T-helper 1 cell treated with Interleukin-12 subunit alpha and Interleukin-12 subunit beta and Interleukin-4 antibody, amounts not matched to agents 30 μg/mL and 1 μg/mL, for 36 hours (primary cell): ENCODE results near the gene SLC7A6OS.

Experiments
- H3K27ac Mint-ChIP-seq: one replicate; pipeline ENCODE4 v1.8.0; 2021; ENCODE audit warnings: mild to moderate bottlenecking, mixed read lengths
- H3K27me3 Mint-ChIP-seq: one replicate; pipeline ENCODE4 v1.8.0; 2021; ENCODE audit warnings: low read depth, mixed read lengths
- H3K36me3 Mint-ChIP-seq: one replicate; pipeline ENCODE4 v1.8.0; 2021; ENCODE audit warnings: low read depth, mixed read lengths
- H3K4me1 Mint-ChIP-seq: one replicate; pipeline ENCODE4 v1.8.0; 2021; ENCODE audit warnings: low read depth, mixed read lengths
- H3K4me3 Mint-ChIP-seq: one replicate; pipeline ENCODE4 v1.8.0; 2021; ENCODE audit warnings: mild to moderate bottlenecking, moderate library complexity, mixed read lengths
- H3K9me3 Mint-ChIP-seq: one replicate; pipeline ENCODE4 v1.8.0; 2021; ENCODE audit warnings: mixed read lengths

SLC7A6OS gene

DNA sequence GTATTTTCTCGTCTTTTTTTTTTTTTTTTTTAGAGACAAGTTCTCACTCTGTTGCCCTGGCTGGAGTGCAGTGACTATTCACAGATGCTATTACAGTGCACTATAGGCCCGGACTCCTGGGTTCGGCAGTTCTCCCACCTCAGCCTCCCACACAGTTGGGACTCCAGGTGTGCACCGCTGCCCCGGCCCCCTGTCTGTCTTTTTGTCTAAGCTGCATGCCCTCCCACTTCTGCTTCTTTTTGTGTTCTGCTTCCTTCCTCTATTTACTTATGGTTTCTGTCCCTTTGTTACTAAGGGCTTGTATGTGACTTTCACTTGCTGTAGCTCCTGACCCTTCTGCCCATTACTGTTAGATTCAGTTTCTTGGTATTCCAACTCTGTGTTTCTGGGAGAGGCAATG, 25.9 kb downstream of the SLC7A6OS start:
- peak overlapping the region; percentile 80 for H3K4me3 Mint-ChIP-seq
- peaks cover 54% of the 10 kb centered on the region for H3K36me3 Mint-ChIP-seq
- H3K9me3 Mint-ChIP-seq, result no peaks in the 10 kb centered on the region
- peak overlapping the region; percentile 89 for H3K27ac Mint-ChIP-seq
- no peaks in the 10 kb centered on the region for H3K27me3 Mint-ChIP-seq
- peaks cover 76% of the 10 kb centered on the region for H3K4me1 Mint-ChIP-seq

- Mint-ChIP-seq H3K4me1 (peaks cover 74% of the 10 kb centered on the region), H3K27me3 (no peaks in the 10 kb centered on the region), H3K9me3 (no peaks in the 10 kb centered on the region), H3K27ac (peak overlapping the region; percentile 89), H3K4me3 (peak overlapping the region; percentile 80), H3K36me3 (peaks cover 56% of the 10 kb centered on the region)
These were observed 26.7 kb downstream of the SLC7A6OS start for GRCh38 chr16:68283801-68284598.

GRCh38 chr16:68283346-68283745, 27.4 kb downstream of the SLC7A6OS start:
- peaks cover 56% of the 10 kb centered on the region for H3K36me3 Mint-ChIP-seq
- H3K27ac Mint-ChIP-seq, result peak overlapping the region; percentile 89
- H3K4me3 Mint-ChIP-seq, result peak overlapping the region; percentile 80
- no peaks in the 10 kb centered on the region for H3K27me3 Mint-ChIP-seq
- no peaks in the 10 kb centered on the region for H3K9me3 Mint-ChIP-seq
- H3K4me1 Mint-ChIP-seq, result peaks cover 74% of the 10 kb centered on the region

DNA sequence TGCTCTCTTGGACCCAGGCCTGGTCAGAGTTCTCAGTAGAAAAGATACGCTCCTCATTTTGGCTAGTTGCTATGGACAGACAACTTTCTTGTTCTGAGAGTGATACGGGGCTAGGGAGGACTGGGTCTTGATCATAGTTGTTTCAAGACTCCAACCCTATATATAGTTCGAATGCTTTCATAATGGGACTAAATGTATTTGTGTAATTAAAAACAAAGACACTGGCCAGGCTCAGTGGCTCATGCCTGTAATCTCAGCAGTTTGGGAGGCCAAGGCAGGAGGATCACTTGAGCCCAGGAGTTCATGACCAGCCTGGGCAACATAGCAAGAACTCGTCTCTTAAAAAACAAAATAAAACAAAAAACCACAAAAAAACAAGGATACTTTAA, 28.7 kb downstream of the SLC7A6OS start:
- peaks cover 62% of the 10 kb centered on the region for H3K4me1 Mint-ChIP-seq
- H3K27ac Mint-ChIP-seq, result peak overlapping the region; percentile 86
- H3K9me3 Mint-ChIP-seq, result no peaks in the 10 kb centered on the region
- peak overlapping the region; percentile 64 for H3K4me3 Mint-ChIP-seq
- H3K36me3 Mint-ChIP-seq, result peaks cover 45% of the 10 kb centered on the region
- no peaks in the 10 kb centered on the region for H3K27me3 Mint-ChIP-seq

- Mint-ChIP-seq H3K27me3 (no peaks in the 10 kb centered on the region), H3K36me3 (peaks cover 44% of the 10 kb centered on the region), H3K4me1 (peaks cover 61% of the 10 kb centered on the region), H3K9me3 (no peaks in the 10 kb centered on the region), H3K27ac (peak overlapping the region; percentile 86), H3K4me3 (peak overlapping the region; percentile 64)
These were observed 29.2 kb downstream of the SLC7A6OS start for GRCh38 chr16:68281368-68282063.

- H3K27me3 Mint-ChIP-seq, result no peaks in the 10 kb centered on the region
- no peaks in the 10 kb centered on the region for H3K9me3 Mint-ChIP-seq
- peak overlapping the region; percentile 38 for H3K27ac Mint-ChIP-seq
- peak overlapping the region; percentile 61 for H3K4me3 Mint-ChIP-seq
- H3K36me3 Mint-ChIP-seq, result peaks cover 48% of the 10 kb centered on the region
- H3K4me1 Mint-ChIP-seq, result peaks cover 62% of the 10 kb centered on the region
These were observed 30.8 kb downstream of the SLC7A6OS start for GRCh38 chr16:68279726-68280558.

GRCh38 chr16:68276223-68276622, 34.5 kb downstream of the SLC7A6OS start:
- Mint-ChIP-seq H3K4me3 (peak overlapping the region; percentile 69), H3K4me1 (peaks cover 57% of the 10 kb centered on the region), H3K36me3 (peaks cover 49% of the 10 kb centered on the region), H3K9me3 (no peaks in the 10 kb centered on the region), H3K27me3 (no peaks in the 10 kb centered on the region), H3K27ac (peak overlapping the region; percentile 91)

- Mint-ChIP-seq H3K27me3 (no peaks in the 10 kb centered on the region), H3K9me3 (no peaks in the 10 kb centered on the region), H3K27ac (peak overlapping the region; percentile 91), H3K36me3 (peaks cover 49% of the 10 kb centered on the region), H3K4me3 (peak overlapping the region; percentile 69), H3K4me1 (peaks cover 58% of the 10 kb centered on the region)
These were observed 35.0 kb downstream of the SLC7A6OS start for GRCh38 chr16:68275611-68276191.

- H3K4me3 Mint-ChIP-seq, result peak overlapping the region; percentile 48
- H3K27me3 Mint-ChIP-seq, result no peaks in the 10 kb centered on the region
- peaks cover 42% of the 10 kb centered on the region for H3K36me3 Mint-ChIP-seq
These were observed 36.3 kb downstream of the SLC7A6OS start for GRCh38 chr16:68274441-68274840.

GRCh38 chr16:68273896-68274295, 36.9 kb downstream of the SLC7A6OS start:
- peaks cover 66% of the 10 kb centered on the region for H3K4me1 Mint-ChIP-seq
- peak overlapping the region; percentile 48 for H3K4me3 Mint-ChIP-seq
- no peaks in the 10 kb centered on the region for H3K27me3 Mint-ChIP-seq
- peaks cover 45% of the 10 kb centered on the region for H3K36me3 Mint-ChIP-seq
- no peaks in the 10 kb centered on the region for H3K9me3 Mint-ChIP-seq
- H3K27ac Mint-ChIP-seq, result peak overlapping the region; percentile 80

More at GRCh38 chr16:68274441-68274840, 36.3 kb downstream of the SLC7A6OS start:
- Mint-ChIP-seq H3K4me1 (peaks cover 63% of the 10 kb centered on the region), H3K9me3 (no peaks in the 10 kb centered on the region), H3K27ac (peak overlapping the region; percentile 80)

- H3K27me3 Mint-ChIP-seq, result no peaks in the 10 kb centered on the region
- peaks cover 66% of the 10 kb centered on the region for H3K4me1 Mint-ChIP-seq
- peak overlapping the region; percentile 74 for H3K4me3 Mint-ChIP-seq
- peaks cover 45% of the 10 kb centered on the region for H3K36me3 Mint-ChIP-seq
- H3K27ac Mint-ChIP-seq, result peak overlapping the region; percentile 90
- H3K9me3 Mint-ChIP-seq, result no peaks in the 10 kb centered on the region
These were observed 37.3 kb downstream of the SLC7A6OS start for GRCh38 chr16:68273459-68273858.

- Mint-ChIP-seq H3K4me3 (peak overlapping the region; percentile 74), H3K36me3 (peaks cover 51% of the 10 kb centered on the region), H3K27me3 (no peaks in the 10 kb centered on the region), H3K4me1 (peaks cover 71% of the 10 kb centered on the region), H3K9me3 (no peaks in the 10 kb centered on the region), H3K27ac (peak overlapping the region; percentile 90)
These were observed 38.1 kb downstream of the SLC7A6OS start for GRCh38 chr16:68272507-68273209.

DNA sequence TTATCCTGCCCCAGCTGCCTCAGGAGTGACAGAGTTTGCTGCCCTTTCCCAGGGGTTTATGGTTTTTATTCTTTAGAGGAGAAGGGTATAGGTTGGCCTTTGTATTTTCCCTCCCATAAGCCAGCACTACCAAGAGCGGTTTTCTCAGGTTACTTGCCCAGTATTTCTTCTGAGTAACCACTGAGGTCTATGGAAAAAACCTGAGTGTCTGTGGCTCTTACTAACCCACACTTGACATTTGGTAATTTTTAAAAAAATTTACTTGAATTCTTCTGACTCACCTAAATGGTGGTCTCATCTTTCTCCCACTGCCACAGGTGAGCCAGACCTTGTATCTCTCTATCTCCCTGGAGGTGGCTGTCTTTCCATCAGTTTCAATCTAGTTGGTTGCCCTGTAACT, 40.4 kb downstream of the SLC7A6OS start:
- Mint-ChIP-seq H3K27ac (peak overlapping the region; percentile 57), H3K4me3 (no peak overlapping the region)

More for the DNA sequence above, 40.4 kb downstream of the SLC7A6OS start:
- Mint-ChIP-seq H3K4me1 (peaks cover 70% of the 10 kb centered on the region), H3K27me3 (no peaks in the 10 kb centered on the region), H3K9me3 (no peaks in the 10 kb centered on the region), H3K36me3 (peaks cover 45% of the 10 kb centered on the region)
